Measurements from ENCODE around the gene CEACAM19.
"Not testable (repeated sequence)": the region's sequence is repeated elsewhere in the genome, so short reads cannot be mapped to it uniquely, and the experiment has no call there.

DNA sequence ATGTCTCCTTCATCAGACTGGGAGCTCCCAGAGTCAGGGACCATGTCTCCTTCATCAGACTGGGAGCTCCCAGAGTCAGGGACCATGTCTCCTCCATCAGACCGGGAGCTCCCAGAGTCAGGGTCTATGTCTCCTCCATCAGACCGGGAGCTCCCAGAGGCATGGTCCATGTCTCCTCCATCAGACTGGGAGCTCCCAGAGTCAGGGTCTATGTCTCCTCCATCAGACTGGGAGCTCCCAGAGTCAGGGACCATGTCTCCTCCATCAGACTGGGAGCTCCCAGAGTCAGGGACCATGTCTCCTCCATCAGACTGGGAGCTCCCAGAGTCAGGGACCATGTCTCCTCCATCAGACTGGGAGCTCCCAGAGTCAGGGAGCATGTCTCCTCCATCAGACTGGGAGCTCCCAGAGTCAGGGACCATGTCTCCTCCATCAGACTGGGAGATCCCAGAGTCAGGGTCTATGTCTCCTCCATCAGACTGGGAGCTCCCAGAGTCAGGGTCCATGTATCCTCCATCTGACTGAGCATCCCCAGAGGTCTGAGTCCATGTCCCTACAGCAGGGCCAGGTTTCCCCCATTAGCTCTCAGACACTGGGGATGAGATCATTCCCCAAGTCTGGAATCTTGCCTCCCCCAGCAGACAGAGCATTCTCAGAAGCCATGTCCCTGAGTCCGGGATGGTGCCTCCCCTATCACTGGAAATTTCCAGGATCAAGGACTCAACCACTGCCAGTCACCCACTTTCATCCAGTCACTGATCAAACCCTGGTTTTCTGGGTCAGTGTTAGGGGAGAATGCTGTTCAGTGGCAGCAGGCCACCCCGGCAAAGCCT lies 38.4 kb downstream of the CEACAM19 start:
- TF ChIP-seq, protein P1, sequence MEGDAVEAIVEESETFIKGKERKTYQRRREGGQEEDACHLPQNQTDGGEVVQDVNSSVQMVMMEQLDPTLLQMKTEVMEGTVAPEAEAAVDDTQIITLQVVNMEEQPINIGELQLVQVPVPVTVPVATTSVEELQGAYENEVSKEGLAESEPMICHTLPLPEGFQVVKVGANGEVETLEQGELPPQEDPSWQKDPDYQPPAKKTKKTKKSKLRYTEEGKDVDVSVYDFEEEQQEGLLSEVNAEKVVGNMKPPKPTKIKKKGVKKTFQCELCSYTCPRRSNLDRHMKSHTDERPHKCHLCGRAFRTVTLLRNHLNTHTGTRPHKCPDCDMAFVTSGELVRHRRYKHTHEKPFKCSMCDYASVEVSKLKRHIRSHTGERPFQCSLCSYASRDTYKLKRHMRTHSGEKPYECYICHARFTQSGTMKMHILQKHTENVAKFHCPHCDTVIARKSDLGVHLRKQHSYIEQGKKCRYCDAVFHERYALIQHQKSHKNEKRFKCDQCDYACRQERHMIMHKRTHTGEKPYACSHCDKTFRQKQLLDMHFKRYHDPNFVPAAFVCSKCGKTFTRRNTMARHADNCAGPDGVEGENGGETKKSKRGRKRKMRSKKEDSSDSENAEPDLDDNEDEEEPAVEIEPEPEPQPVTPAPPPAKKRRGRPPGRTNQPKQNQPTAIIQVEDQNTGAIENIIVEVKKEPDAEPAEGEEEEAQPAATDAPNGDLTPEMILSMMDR (IDR thresholded peaks at IDR 0.05) = not testable (repeated sequence)
- not testable (repeated sequence) for TF ChIP-seq EZH2phosphoT487 (IDR thresholded peaks at IDR 0.05)
